H1 (cell line): ENCODE measurements around the gene SLC39A11. TPM values are rescaled to one million over a fixed set of nuclear protein-coding genes. Genes with fewer than 3 reads are reported as not detected.

Experiments used
- CTCF ChIA-PET: fragments of 300-600 bp; sonication (Branson Sonifier 250); formaldehyde crosslinking; loops from one replicate; lab custom pipeline; 2021; ENCODE audit not compliant: partially characterized antibody; lab: Charles Lee
- POLR2A ChIA-PET: fragments of 300-600 bp; sonication (Branson Sonifier 250); formaldehyde crosslinking; loops from one replicate; lab custom pipeline; 2021; ENCODE audit warnings: inconsistent platforms; ENCODE audit not compliant: partially characterized antibody; lab: Charles Lee
- DNase-seq, 2 experiments: peaks; one replicate each; pipeline versions ENCODE4 v3.0.0 to v3.0.0-alpha.2; 2010 to 2022; ENCODE audit warnings: low spot score in 2 of 2, low read depth in 1 of 2, mixed read lengths in 1 of 2
- FAIRE-seq: peaks from 2 replicates; lab custom pipeline; 2011; peaks lifted over from hg19 to GRCh38; lab: Jason Lieb, UNC
- H2AFZ ChIP-seq: 2 replicates; pipeline ENCODE4 v1.8.1; 2012; ENCODE audit warnings: low read length, inconsistent platforms
- H2AK5ac ChIP-seq: 2 replicates; pipeline ENCODE4 v1.6.1; 2013; ENCODE audit warnings: low read depth, low read length
- H2BK120ac ChIP-seq: replicated peaks from 2 replicates; pipeline ENCODE3; 2013; ENCODE audit warnings: low read depth, low read length, inconsistent platforms
- H2BK12ac ChIP-seq: 2 replicates; pipeline ENCODE4 v1.6.1; 2013; ENCODE audit warnings: low read depth, low read length
- H2BK15ac ChIP-seq: 2 replicates; pipeline ENCODE4 v1.6.1; 2013; ENCODE audit warnings: low read length
- H2BK20ac ChIP-seq: 2 replicates; pipeline ENCODE4 v1.6.1; 2013; ENCODE audit warnings: low read length
- H2BK5ac ChIP-seq: 2 replicates; pipeline ENCODE4 v1.6.1; 2013; ENCODE audit warnings: low read depth, low read length
- H3K14ac ChIP-seq: 2 replicates; pipeline ENCODE4 v1.6.1; 2013; ENCODE audit warnings: inconsistent platforms; ENCODE audit not compliant: insufficient read length
- H3K18ac ChIP-seq: 2 replicates; pipeline ENCODE4 v1.6.1; 2013; ENCODE audit warnings: low read length; ENCODE audit errors: extremely low read depth
- H3K23ac ChIP-seq: 2 replicates; pipeline ENCODE4 v1.6.1; 2013; ENCODE audit warnings: inconsistent platforms; ENCODE audit not compliant: insufficient read length
- H3K23me2 ChIP-seq: 2 replicates; pipeline ENCODE4 v1.6.1; 2013; ENCODE audit warnings: low read depth, low read length
- H3K27ac ChIP-seq: 2 replicates; pipeline ENCODE4 v1.6.1; 2011; ENCODE audit warnings: low read depth, low read length, inconsistent platforms
- H3K27me3 ChIP-seq, 4 experiments: replicated peaks in 1 of 4; 1 replicate in 1 of 4; 2 replicates in 3 of 4; pipeline versions ENCODE4 v1.6.1 to v1.8.1; 2011 to 2013; ENCODE audit warnings: low read length in 3 of 4, mild to moderate bottlenecking in 3 of 4, inconsistent platforms in 2 of 4, mixed read lengths in 2 of 4, moderate library complexity in 1 of 4; ENCODE audit not compliant: control insufficient read depth in 3 of 4, insufficient read depth in 3 of 4; ENCODE audit errors: extremely low read depth in 1 of 4
- H3K36me3 ChIP-seq, 4 experiments: 2 replicates each; pipeline versions ENCODE4 v1.6.1 to v1.8.1; 2011 to 2013; ENCODE audit warnings: mild to moderate bottlenecking in 4 of 4, low read length in 3 of 4, moderate library complexity in 2 of 4, control low read depth in 1 of 4, inconsistent platforms in 1 of 4; ENCODE audit not compliant: insufficient read depth in 4 of 4, control insufficient read depth in 2 of 4
- H3K4ac ChIP-seq: replicated peaks from 2 replicates; pipeline ENCODE3; 2013; ENCODE audit warnings: low read length, low read depth, mixed read lengths, inconsistent platforms; ENCODE audit not compliant: insufficient read length
- H3K4me1 ChIP-seq, 4 experiments: replicated peaks in 1 of 4; 1 replicate in 1 of 4; 2 replicates in 3 of 4; pipeline versions ENCODE4 v1.6.1 to v1.8.1; 2011 to 2013; ENCODE audit warnings: low read length in 3 of 4, inconsistent platforms in 2 of 4, mixed read lengths in 1 of 4; ENCODE audit not compliant: insufficient read depth in 4 of 4, control insufficient read depth in 3 of 4
- H3K4me2 ChIP-seq, 2 experiments: 2 replicates each; pipeline versions ENCODE4 v1.6.1 to v1.8.1; 2011 to 2013; ENCODE audit warnings: low read depth in 2 of 2, low read length in 2 of 2, control low read depth in 1 of 2, inconsistent platforms in 1 of 2, mild to moderate bottlenecking in 1 of 2; ENCODE audit not compliant: insufficient read depth in 1 of 2
- H3K4me3 ChIP-seq, 4 experiments: fragments of 200-600, 300-600 bp in 1 of 4; sonication (generic), shearing (Covaris generic), sonication (Bioruptor Twin) in 1 of 4; 2 replicates each; pipeline versions ENCODE4 v1.5.1 to v1.8.1; 2011 to 2016; ENCODE audit warnings: low read length in 4 of 4, low read depth in 3 of 4, control low read depth in 2 of 4, inconsistent platforms in 2 of 4, mild to moderate bottlenecking in 2 of 4, mixed read lengths in 1 of 4, moderate library complexity in 1 of 4; ENCODE audit not compliant: insufficient read depth in 2 of 4; ENCODE audit errors: extremely low read depth in 1 of 4
- H3K56ac ChIP-seq: replicated peaks from 2 replicates; pipeline ENCODE3; 2013; ENCODE audit warnings: low read depth, mild to moderate bottlenecking, mixed read lengths, low read length, inconsistent platforms; ENCODE audit not compliant: insufficient read length
- H3K79me1 ChIP-seq: 2 replicates; pipeline ENCODE4 v1.6.1; 2013; ENCODE audit warnings: low read depth, low read length, control low read depth
- H3K79me2 ChIP-seq, 2 experiments: 2 replicates each; pipeline versions ENCODE4 v1.6.1 to v1.8.1; 2012 to 2013; ENCODE audit warnings: low read length in 2 of 2, mild to moderate bottlenecking in 2 of 2, inconsistent platforms in 1 of 2; ENCODE audit not compliant: insufficient read depth in 2 of 2, control insufficient read depth in 1 of 2
- H3K9ac ChIP-seq, 4 experiments: replicated peaks in 1 of 4; 1 replicate in 1 of 4; 2 replicates in 3 of 4; pipeline versions ENCODE4 v1.6.1 to v1.8.1; 2011 to 2013; ENCODE audit warnings: low read depth in 3 of 4, low read length in 3 of 4, control low read depth in 2 of 4, mild to moderate bottlenecking in 2 of 4, moderate library complexity in 2 of 4, inconsistent platforms in 1 of 4; ENCODE audit errors: extremely low read depth in 1 of 4
- H3K9me3 ChIP-seq, 2 experiments: 2 replicates each; pipeline versions ENCODE4 v1.6.1 to v1.8.1; 2012 to 2013; ENCODE audit warnings: mild to moderate bottlenecking in 2 of 2, moderate library complexity in 2 of 2, control low read depth in 1 of 2, inconsistent platforms in 1 of 2, low read depth in 1 of 2, low read length in 1 of 2, mixed read lengths in 1 of 2; ENCODE audit not compliant: insufficient read depth in 2 of 2
- H4K20me1 ChIP-seq, 2 experiments: replicated peaks in 1 of 2; 2 replicates each; pipeline versions ENCODE3 to v1.8.1; 2011 to 2013; ENCODE audit warnings: inconsistent platforms in 2 of 2, low read length in 2 of 2, mild to moderate bottlenecking in 1 of 2; ENCODE audit not compliant: insufficient read depth in 2 of 2, control insufficient read depth in 1 of 2
- H4K5ac ChIP-seq: 2 replicates; pipeline ENCODE4 v1.6.1; 2013; ENCODE audit warnings: low read length, low read depth, mixed read lengths, inconsistent platforms; ENCODE audit not compliant: insufficient read length
- H4K8ac ChIP-seq: 2 replicates; pipeline ENCODE4 v1.8.0; 2013; ENCODE audit warnings: mild to moderate bottlenecking, moderate library complexity, low read length, inconsistent platforms; ENCODE audit not compliant: insufficient read depth; ENCODE audit errors: extremely low read depth
- H4K91ac ChIP-seq: replicated peaks from 2 replicates; pipeline ENCODE3; 2013; ENCODE audit warnings: low read length, mixed read lengths, inconsistent platforms; ENCODE audit not compliant: insufficient read length
- CTBP2 ChIP-seq: IDR thresholded peaks from 2 replicates; pipeline ENCODE4 v1.7.0; 2011; ENCODE audit warnings: borderline replicate concordance, mild to moderate bottlenecking, moderate library complexity, mixed read lengths, low read length; ENCODE audit not compliant: insufficient read depth, insufficient read length
- KDM1A ChIP-seq: fragments of 200-600, 300-600 bp; sonication (generic); IDR thresholded peaks from 2 replicates; pipeline ENCODE4 v1.7.1; 2016; ENCODE audit warnings: mild to moderate bottlenecking, low read length, borderline replicate concordance
- RBBP5 ChIP-seq: IDR thresholded peaks from 2 replicates; pipeline ENCODE4 v1.7.1; 2012; ENCODE audit warnings: low read depth, mild to moderate bottlenecking, inconsistent platforms, low read length, moderate library complexity, borderline replicate concordance
- SUZ12 ChIP-seq: fragments of 200-600 bp; sonication (generic); IDR thresholded peaks from 2 replicates; pipeline ENCODE4 v1.6.1; 2012; ENCODE audit warnings: mild to moderate bottlenecking, inconsistent platforms, low read length, moderate library complexity, mixed read lengths
- ZNF274 ChIP-seq: IDR thresholded peaks from 2 replicates; pipeline ENCODE4 v1.7.0; 2012; ENCODE audit warnings: low read length, borderline replicate concordance; ENCODE audit errors: extremely low read depth
- WGBS, 2 experiments: shearing (Covaris generic) in 1 of 2; methylation state at CpG; one replicate each; pipeline versions ENCODE4 v1.1.6 to v1.1.7; 2013 to 2015; ENCODE audit warnings: low lambda C conversion rate in 2 of 2, mixed read lengths in 2 of 2, inconsistent platforms in 1 of 2, low coverage in 1 of 2, missing lambda C conversion rate in 1 of 2; ENCODE audit not compliant: insufficient replicate concordance in 2 of 2, insufficient coverage in 1 of 2, insufficient read length in 1 of 2; ENCODE audit errors: extremely low coverage in 1 of 2, missing lambda C conversion rate in 1 of 2; 5-methylcytosine and 5-hydroxymethylcytosine counted together
- polyA plus RNA-seq, 7 experiments: library from polyadenylated mRNA; depleted of rRNA in 3 of 7; stranded (reverse) in 5 of 7; unstranded in 2 of 7; fragments of >200 nt in 5 of 7; fragments of 200-250 nt in 2 of 7; gene quantifications; 1 replicate in 5 of 7; 2 replicates in 1 of 7; 4 replicates in 1 of 7; pipeline versions ENCODE4 v1.2.1 to v1.2.3, GENCODE V29; 2011 to 2013; ENCODE audit warnings: missing spikeins in 2 of 7, mixed read lengths in 2 of 7
- total RNA-seq: library from RNA; stranded (reverse); fragmentation: NEBNext Ultra II Directional; extraction: Animal tissue kit (Norgen Biotek cat#: 25700); gene quantifications from 2 replicates; pipeline ENCODE4 v1.2.1, GENCODE V29; 2021
- TF ChIP-seq, protein P1 (sequence below): IDR thresholded peaks from 2 replicates; pipeline ENCODE4 v1.6.1; 2011; ENCODE audit warnings: low read depth, mild to moderate bottlenecking, low read length; ENCODE audit not compliant: insufficient read depth

Gene SLC39A11
- total and polyA plus RNA-seq, 2 of the 8 experiments (the other 6 are each of a cell fraction or from before 2014, with no cell fraction given), result 12.2 to 19.6 TPM

- H2BK15ac ChIP-seq, result no peak overlapping the region
- no peak overlapping the region for H3K56ac ChIP-seq
- no peaks in the 10 kb centered on the region; a peak in 1 of 7 replicates for H3K4me1 ChIP-seq
- H2AFZ ChIP-seq, result no peak overlapping the region
- no peak overlapping the region for H3K4me3 ChIP-seq
- FAIRE-seq (no peak), DNase-seq (no peak)
- no peak overlapping the region for H2BK5ac ChIP-seq
- H3K14ac ChIP-seq, result no peak overlapping the region
- H3K79me2 ChIP-seq, result no peaks in the 10 kb centered on the region
- no peak overlapping the region for H3K27ac ChIP-seq
- CTCF ChIA-PET, result interaction anchor here (0.9 to 3.3 kb wide), 8 partner anchors 9 to 155 kb away, joined by 3 to 15 read pairs (median 4); no protein-coding TSS in a partner anchor
- POLR2A ChIA-PET, result interaction anchor here (0.6 kb wide), 1 partner anchor 1917 kb away, joined by 3 read pairs; no protein-coding TSS in a partner anchor
- no peak overlapping the region for H4K91ac ChIP-seq
- no peak overlapping the region for H3K23ac ChIP-seq
- no peak overlapping the region for H2BK12ac ChIP-seq
- H3K36me3 ChIP-seq, result no peaks in the 10 kb centered on the region
- no peak overlapping the region for H4K8ac ChIP-seq
- H4K20me1 ChIP-seq, result no peaks in the 10 kb centered on the region
- no peaks in the 10 kb centered on the region for H3K27me3 ChIP-seq
- no peak overlapping the region for H4K5ac ChIP-seq
- no peak overlapping the region for H3K9ac ChIP-seq
- no peaks in the 10 kb centered on the region for H3K79me1 ChIP-seq
- no peak overlapping the region for H3K18ac ChIP-seq
- TF ChIP-seq KDM1A (no peak), ZNF274 (no peak), RBBP5 (no peak), CTBP2 (no peak), SUZ12 (no peak)
- TF ChIP-seq, protein P1, sequence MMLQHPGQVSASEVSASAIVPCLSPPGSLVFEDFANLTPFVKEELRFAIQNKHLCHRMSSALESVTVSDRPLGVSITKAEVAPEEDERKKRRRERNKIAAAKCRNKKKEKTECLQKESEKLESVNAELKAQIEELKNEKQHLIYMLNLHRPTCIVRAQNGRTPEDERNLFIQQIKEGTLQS, result no peak
- H3K4ac ChIP-seq, result no peak overlapping the region
- peaks cover 0 to 4% of the 10 kb centered on the region in 2 experiments; a peak in 1 of 4 replicates for H3K9me3 ChIP-seq
- H2BK20ac ChIP-seq, result no peak overlapping the region
- no peaks in the 10 kb centered on the region for H3K23me2 ChIP-seq
- no peak overlapping the region for H2BK120ac ChIP-seq
- WGBS, 2 experiments, result 83% methylated on average over 3 of the region's 3 CpGs; no CpG with 5 or more reads in 1 of the 2 experiments
- H3K4me2 ChIP-seq, result no peak overlapping the region
- H2AK5ac ChIP-seq, result no peak overlapping the region
These were observed 380.8 kb downstream of the SLC39A11 start for GRCh38 chr17:72711521-72712310.
